ENCODE measurements around the gene LRRC55. TPM values are rescaled to one million over a fixed set of nuclear protein-coding genes. Genes with fewer than 3 reads are reported as not detected.
A peak's percentile ranks its signal among the peaks of the same experiment; 100 is the strongest.

Gene LRRC55
- polyA plus RNA-seq, 2 of the 4 experiments (the other 2 are of a cell fraction), result 0.01 TPM; not detected in 1

DNA sequence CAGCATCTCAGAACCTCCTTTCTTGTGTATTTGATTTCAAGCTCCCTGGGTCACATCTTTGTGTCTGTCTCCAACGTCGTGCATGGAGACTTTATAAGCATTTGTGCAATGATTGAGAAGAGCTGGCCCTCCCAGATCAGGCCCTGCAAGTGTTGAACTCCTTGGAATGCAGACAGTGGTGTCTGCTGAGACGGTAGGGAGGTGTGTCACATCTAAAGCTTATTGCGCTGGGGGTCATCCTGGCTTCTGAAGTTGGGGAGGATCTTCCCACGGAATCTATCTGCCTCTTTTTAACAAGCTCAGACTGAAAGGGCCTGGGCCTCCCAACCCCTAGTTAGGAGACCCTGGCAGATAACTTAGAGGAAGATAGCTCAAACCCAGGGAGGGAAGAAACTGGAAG, 48.6 kb downstream of the LRRC55 start:
- ATAC-seq (no peak), DNase-seq (ENCODE audit: low read depth in 1 of 2, low spot score in 1 of 2) (no peak), FAIRE-seq (no peak)
- TF ChIP-seq HEYL (CRISPR knock-in tag; IDR thresholded peaks at IDR 0.05) (no peak), BHLHE40 (IDR thresholded peaks at IDR 0.05; ENCODE audit: low read depth, low read length) (no peak), MYC (IDR thresholded peaks at IDR 0.05; ENCODE audit: borderline replicate concordance, low read length) (no peak), HDAC2 (IDR thresholded peaks at IDR 0.05) (no peak), KDM5A (IDR thresholded peaks at IDR 0.05) (no peak), SMC3 (IDR thresholded peaks at IDR 0.05) (no peak), HES2 (IDR thresholded peaks at IDR 0.05) (no peak), MAFK (IDR thresholded peaks at IDR 0.05; ENCODE audit: partially characterized antibody) (no peak), EHF (CRISPR knock-in tag; IDR thresholded peaks at IDR 0.05) (no peak), ZC3H11A (IDR thresholded peaks at IDR 0.05) (no peak), EP300 (IDR thresholded peaks at IDR 0.05) (no peak), RNF2 (IDR thresholded peaks at IDR 0.05; ENCODE audit: borderline replicate concordance, low read depth) (no peak), MAZ (IDR thresholded peaks at IDR 0.05; ENCODE audit: borderline replicate concordance, low read depth, low read length) (no peak), FOSL2 (IDR thresholded peaks at IDR 0.05) (no peak), FOSL2 (CRISPR knock-in tag; IDR thresholded peaks at IDR 0.05) (no peak)
- Histone ChIP-seq H3K9me3 (0 out of 3 replicates have a peak, but pooled peaks cover 3% of the 10 kb centered on the region), H3K27ac (no peak overlapping the region), H3K4me3 (no peak overlapping the region), H3K4me1 (no peaks in the 10 kb centered on the region), H3K4me2 (no peak overlapping the region)
- CTCF ChIA-PET, result interaction anchor here (1.2 to 2.1 kb wide), 2 partner anchors 19 to 389 kb away, joined by 3 to 13 read pairs; no protein-coding TSS in a partner anchor
- 84% methylated on average over 5 of the region's 5 CpGs for WGBS (ENCODE audit: missing lambda C conversion rate)
- POLR2A ChIA-PET, result no interaction called here

DNA sequence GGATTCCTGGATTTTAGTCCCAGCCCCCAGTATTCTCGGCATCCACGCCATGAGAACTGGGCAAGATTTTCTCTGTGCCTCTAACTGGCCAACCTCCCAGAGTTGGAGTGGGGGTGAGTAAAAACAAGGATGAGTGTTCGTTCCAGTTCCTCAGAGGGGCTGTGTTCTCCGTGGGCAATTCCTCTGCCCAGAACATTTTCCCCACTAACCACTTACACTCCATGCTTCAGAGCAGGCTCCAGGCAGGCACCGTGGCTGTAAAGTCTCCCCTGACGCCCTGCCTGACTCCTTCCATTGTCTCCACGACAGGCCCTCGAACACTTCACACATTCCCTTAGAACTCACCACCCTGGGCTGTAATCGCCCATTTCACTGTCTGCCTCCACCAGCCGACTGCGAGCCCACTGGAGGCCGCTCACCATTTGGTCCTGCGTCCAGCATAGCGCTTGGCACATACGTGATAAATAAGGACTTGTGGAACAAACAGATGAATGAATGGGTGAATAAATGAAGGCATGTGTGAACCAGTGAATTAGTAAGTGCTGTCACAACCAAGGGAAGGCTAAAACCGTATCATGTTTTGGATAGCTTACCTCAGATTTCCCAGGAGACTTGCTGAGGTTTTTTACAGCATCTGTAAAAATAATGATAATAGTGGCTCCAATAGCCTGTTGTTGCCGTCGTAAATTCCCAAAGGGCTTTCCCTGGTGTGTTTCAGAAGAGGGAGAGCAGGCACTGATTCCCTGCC, 49.2 kb downstream of the LRRC55 start:
- H3K4me2 ChIP-seq, result no peak overlapping the region
- FAIRE-seq, result no peak
- POLR2A ChIA-PET, result no interaction called here
- WGBS (ENCODE audit: missing lambda C conversion rate), result 88% methylated on average over 18 of the region's 18 CpGs
- H3K27ac ChIP-seq, result peak overlapping the region in 1 of 2 experiments; percentile 21; a peak in 1 of 6 replicates
- no peak for DNase-seq (ENCODE audit: low read depth in 1 of 2, low spot score in 1 of 2)
- no peaks in the 10 kb centered on the region for H3K4me1 ChIP-seq
- CTCF ChIA-PET, result interaction anchor here (1.2 to 2.1 kb wide), 2 partner anchors 18 to 390 kb away, joined by 3 to 13 read pairs; no protein-coding TSS in a partner anchor
- ATAC-seq, result no peak
- H3K4me3 ChIP-seq, result no peak overlapping the region
- H3K9me3 ChIP-seq, result 0 out of 3 replicates have a peak, but pooled peaks cover 3% of the 10 kb centered on the region
- TF ChIP-seq JUN (IDR thresholded peaks at IDR 0.05) (no peak), EHMT2 (IDR thresholded peaks at IDR 0.05; ENCODE audit: low read depth) (no peak), RNF2 (IDR thresholded peaks at IDR 0.05; ENCODE audit: borderline replicate concordance, low read depth) (no peak), MAFK (IDR thresholded peaks at IDR 0.05; ENCODE audit: partially characterized antibody) (no peak), USF2 (IDR thresholded peaks at IDR 0.05) (no peak), SREBF2 (IDR thresholded peaks at IDR 0.05) (no peak), TFCP2L1 (CRISPR knock-in tag; IDR thresholded peaks at IDR 0.05) (no peak), HOXA7 (CRISPR knock-in tag; IDR thresholded peaks at IDR 0.05) (no peak), MYC (IDR thresholded peaks at IDR 0.05; ENCODE audit: borderline replicate concordance, low read length) (no peak), NFE2L2 (conservative IDR thresholded peaks at IDR 0.05; ENCODE audit: low read length) (no peak), ZSCAN20 (CRISPR knock-in tag; IDR thresholded peaks at IDR 0.05) (no peak), PBX3 (IDR thresholded peaks at IDR 0.05) (no peak), HMGXB4 (CRISPR knock-in tag; IDR thresholded peaks at IDR 0.05; ENCODE audit: borderline replicate concordance) (no peak), HOXB13 (CRISPR knock-in tag; IDR thresholded peaks at IDR 0.05; ENCODE audit: low read depth) (no peak)
- TF ChIP-seq, protein P1, sequence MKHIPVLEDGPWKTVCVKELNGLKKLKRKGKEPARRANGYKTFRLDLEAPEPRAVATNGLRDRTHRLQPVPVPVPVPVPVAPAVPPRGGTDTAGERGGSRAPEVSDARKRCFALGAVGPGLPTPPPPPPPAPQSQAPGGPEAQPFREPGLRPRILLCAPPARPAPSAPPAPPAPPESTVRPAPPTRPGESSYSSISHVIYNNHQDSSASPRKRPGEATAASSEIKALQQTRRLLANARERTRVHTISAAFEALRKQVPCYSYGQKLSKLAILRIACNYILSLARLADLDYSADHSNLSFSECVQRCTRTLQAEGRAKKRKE (CRISPR knock-in tag; IDR thresholded peaks at IDR 0.05; ENCODE audit: low read depth), result no peak
- TF ChIP-seq, protein P2, sequence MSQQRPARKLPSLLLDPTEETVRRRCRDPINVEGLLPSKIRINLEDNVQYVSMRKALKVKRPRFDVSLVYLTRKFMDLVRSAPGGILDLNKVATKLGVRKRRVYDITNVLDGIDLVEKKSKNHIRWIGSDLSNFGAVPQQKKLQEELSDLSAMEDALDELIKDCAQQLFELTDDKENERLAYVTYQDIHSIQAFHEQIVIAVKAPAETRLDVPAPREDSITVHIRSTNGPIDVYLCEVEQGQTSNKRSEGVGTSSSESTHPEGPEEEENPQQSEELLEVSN (IDR thresholded peaks at IDR 0.05; ENCODE audit: borderline replicate concordance, low read depth), result no peak
